ENCODE results near the gene AFP. TPM values are rescaled to one million over a fixed set of nuclear protein-coding genes. Genes with fewer than 3 reads are reported as not detected.
A peak's percentile ranks its signal among the peaks of the same experiment; 100 is the strongest.

Gene AFP
- total and polyA plus RNA-seq, 2 of the 13 experiments (the other 11 are each of a cell fraction or from before 2014, with no cell fraction given), result 9,434 to 13,105 TPM

DNA sequence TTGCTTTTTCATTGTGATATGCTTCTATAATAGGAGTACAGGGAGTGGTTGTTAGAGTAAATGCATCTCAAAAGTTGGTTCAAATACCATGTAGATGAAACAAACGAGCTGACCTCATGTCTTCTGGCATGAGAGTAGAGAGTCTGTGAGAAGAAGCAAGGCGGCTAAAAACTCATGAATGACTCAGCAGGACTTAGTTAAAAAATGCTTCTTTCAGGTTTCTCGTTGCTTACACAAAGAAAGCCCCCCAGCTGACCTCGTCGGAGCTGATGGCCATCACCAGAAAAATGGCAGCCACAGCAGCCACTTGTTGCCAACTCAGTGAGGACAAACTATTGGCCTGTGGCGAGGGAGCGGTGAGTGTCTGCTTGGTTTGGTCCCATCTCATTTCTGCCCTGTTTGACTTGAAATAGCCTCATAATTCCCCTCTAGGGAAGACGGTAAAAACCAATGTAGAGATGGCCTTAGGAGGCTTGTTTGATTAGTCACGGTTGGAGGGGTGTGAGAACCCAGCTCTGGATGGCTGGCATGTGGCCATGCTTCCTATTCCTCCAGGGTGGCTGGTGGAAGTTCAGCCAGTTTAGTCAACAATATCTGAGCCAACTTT is 14.5 kb downstream of the AFP start (continued):
- TF ChIP-seq, protein P1, sequence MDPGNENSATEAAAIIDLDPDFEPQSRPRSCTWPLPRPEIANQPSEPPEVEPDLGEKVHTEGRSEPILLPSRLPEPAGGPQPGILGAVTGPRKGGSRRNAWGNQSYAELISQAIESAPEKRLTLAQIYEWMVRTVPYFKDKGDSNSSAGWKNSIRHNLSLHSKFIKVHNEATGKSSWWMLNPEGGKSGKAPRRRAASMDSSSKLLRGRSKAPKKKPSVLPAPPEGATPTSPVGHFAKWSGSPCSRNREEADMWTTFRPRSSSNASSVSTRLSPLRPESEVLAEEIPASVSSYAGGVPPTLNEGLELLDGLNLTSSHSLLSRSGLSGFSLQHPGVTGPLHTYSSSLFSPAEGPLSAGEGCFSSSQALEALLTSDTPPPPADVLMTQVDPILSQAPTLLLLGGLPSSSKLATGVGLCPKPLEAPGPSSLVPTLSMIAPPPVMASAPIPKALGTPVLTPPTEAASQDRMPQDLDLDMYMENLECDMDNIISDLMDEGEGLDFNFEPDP (CRISPR knock-in tag; conservative IDR thresholded peaks at IDR 0.05), result 0 out of 2 replicates have a peak, but pooled peaks have one; percentile 56
- TF ChIP-seq, protein P2, sequence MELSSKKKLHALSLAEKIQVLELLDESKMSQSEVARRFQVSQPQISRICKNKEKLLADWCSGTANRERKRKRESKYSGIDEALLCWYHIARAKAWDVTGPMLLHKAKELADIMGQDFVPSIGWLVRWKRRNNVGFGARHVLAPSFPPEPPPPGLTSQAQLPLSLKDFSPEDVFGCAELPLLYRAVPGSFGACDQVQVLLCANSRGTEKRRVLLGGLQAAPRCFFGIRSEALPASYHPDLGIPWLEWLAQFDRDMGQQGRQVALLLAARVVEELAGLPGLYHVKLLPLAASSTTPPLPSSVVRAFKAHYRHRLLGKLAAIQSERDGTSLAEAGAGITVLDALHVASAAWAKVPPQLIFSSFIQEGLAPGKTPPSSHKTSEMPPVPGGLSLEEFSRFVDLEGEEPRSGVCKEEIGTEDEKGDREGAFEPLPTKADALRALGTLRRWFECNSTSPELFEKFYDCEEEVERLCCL (CRISPR knock-in tag; IDR thresholded peaks at IDR 0.05; ENCODE audit: borderline replicate concordance), result 0 out of 2 replicates have a peak, but pooled peaks have one; percentile 19
- no peak for TF ChIP-seq XBP1 (CRISPR knock-in tag; IDR thresholded peaks at IDR 0.05)
- TF ChIP-seq, protein P3, sequence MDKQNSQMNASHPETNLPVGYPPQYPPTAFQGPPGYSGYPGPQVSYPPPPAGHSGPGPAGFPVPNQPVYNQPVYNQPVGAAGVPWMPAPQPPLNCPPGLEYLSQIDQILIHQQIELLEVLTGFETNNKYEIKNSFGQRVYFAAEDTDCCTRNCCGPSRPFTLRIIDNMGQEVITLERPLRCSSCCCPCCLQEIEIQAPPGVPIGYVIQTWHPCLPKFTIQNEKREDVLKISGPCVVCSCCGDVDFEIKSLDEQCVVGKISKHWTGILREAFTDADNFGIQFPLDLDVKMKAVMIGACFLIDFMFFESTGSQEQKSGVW (CRISPR knock-in tag; IDR thresholded peaks at IDR 0.05; ENCODE audit: borderline replicate concordance), result no peak
- peak; percentile 32; the same call in 1 of the 2 replicates for TF ChIP-seq ZNF350 (CRISPR knock-in tag; IDR thresholded peaks at IDR 0.05; ENCODE audit: borderline replicate concordance, low read depth)
- TF ChIP-seq ZNF124 (CRISPR knock-in tag; IDR thresholded peaks at IDR 0.05), result no peak
- TF ChIP-seq, protein P4, sequence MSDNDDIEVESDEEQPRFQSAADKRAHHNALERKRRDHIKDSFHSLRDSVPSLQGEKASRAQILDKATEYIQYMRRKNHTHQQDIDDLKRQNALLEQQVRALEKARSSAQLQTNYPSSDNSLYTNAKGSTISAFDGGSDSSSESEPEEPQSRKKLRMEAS (IDR thresholded peaks at IDR 0.05), result peak; percentile 19; the same call in 1 of the 2 replicates
- TF ChIP-seq ZNF430 (CRISPR knock-in tag; IDR thresholded peaks at IDR 0.05), result 0 out of 2 replicates have a peak, but pooled peaks have one; percentile 28
- TF ChIP-seq ZFAT (CRISPR knock-in tag; conservative IDR thresholded peaks at IDR 0.05), result 0 out of 2 replicates have a peak, but pooled peaks have one; percentile 8
- no peak for TF ChIP-seq NFIC (IDR thresholded peaks at IDR 0.05; ENCODE audit: low read length)
- no peak for TF ChIP-seq RNF2 (conservative IDR thresholded peaks at IDR 0.05; ENCODE audit: low read depth)
- TF ChIP-seq ZNF605 (CRISPR knock-in tag; IDR thresholded peaks at IDR 0.05), result peak; percentile 65
- TF ChIP-seq SALL1 (CRISPR knock-in tag; IDR thresholded peaks at IDR 0.05), result peak; percentile 78
- TF ChIP-seq ZNF660 (CRISPR knock-in tag; IDR thresholded peaks at IDR 0.05; ENCODE audit: borderline replicate concordance, low read depth), result no peak
- TF ChIP-seq, protein P5, sequence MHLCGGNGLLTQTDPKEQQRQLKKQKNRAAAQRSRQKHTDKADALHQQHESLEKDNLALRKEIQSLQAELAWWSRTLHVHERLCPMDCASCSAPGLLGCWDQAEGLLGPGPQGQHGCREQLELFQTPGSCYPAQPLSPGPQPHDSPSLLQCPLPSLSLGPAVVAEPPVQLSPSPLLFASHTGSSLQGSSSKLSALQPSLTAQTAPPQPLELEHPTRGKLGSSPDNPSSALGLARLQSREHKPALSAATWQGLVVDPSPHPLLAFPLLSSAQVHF (CRISPR knock-in tag; IDR thresholded peaks at IDR 0.05), result peak; percentile 49; the same call in 1 of the 2 replicates
- TF ChIP-seq, protein P6, sequence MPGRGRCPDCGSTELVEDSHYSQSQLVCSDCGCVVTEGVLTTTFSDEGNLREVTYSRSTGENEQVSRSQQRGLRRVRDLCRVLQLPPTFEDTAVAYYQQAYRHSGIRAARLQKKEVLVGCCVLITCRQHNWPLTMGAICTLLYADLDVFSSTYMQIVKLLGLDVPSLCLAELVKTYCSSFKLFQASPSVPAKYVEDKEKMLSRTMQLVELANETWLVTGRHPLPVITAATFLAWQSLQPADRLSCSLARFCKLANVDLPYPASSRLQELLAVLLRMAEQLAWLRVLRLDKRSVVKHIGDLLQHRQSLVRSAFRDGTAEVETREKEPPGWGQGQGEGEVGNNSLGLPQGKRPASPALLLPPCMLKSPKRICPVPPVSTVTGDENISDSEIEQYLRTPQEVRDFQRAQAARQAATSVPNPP (CRISPR knock-in tag; IDR thresholded peaks at IDR 0.05), result peak; percentile 83
- peak; percentile 93 for TF ChIP-seq PAF1 (CRISPR knock-in tag; IDR thresholded peaks at IDR 0.05)
- TF ChIP-seq POLR2A (IDR thresholded peaks at IDR 0.05; ENCODE audit: insufficient read depth in 1 of 2, low read depth in 2 of 2, low read length in 2 of 2), result peak; percentile 37 to 80
- TF ChIP-seq, protein P7, sequence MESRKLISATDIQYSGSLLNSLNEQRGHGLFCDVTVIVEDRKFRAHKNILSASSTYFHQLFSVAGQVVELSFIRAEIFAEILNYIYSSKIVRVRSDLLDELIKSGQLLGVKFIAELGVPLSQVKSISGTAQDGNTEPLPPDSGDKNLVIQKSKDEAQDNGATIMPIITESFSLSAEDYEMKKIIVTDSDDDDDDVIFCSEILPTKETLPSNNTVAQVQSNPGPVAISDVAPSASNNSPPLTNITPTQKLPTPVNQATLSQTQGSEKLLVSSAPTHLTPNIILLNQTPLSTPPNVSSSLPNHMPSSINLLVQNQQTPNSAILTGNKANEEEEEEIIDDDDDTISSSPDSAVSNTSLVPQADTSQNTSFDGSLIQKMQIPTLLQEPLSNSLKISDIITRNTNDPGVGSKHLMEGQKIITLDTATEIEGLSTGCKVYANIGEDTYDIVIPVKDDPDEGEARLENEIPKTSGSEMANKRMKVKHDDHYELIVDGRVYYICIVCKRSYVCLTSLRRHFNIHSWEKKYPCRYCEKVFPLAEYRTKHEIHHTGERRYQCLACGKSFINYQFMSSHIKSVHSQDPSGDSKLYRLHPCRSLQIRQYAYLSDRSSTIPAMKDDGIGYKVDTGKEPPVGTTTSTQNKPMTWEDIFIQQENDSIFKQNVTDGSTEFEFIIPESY (CRISPR knock-in tag; IDR thresholded peaks at IDR 0.05), result 0 out of 2 replicates have a peak, but pooled peaks have one; percentile 9
- TF ChIP-seq TOPORS (CRISPR knock-in tag; IDR thresholded peaks at IDR 0.05), result peak; percentile 17; the same call in 1 of the 2 replicates
